ENCODE data around the gene IDH3A.

IDH3A gene

DNA sequence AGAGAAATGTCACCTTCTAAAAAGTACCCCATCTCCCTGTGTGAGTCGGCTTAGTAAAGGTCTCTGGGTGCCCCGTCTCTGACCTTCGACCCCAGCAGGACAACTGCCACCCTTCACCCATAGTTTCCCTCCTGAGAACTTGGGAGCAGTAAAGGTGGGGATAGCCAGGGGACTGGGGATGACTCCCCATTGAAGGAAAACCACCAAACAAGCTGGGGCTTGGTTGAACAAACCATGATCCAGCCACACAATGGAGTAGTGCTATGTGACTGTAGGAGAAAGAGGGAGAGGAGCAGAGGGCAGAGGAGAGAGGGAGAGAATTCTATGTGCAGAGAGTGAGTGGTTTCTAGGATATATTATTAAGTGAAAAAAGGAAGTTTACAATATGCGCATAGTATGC, 33.7 kb downstream of the IDH3A start:
- TF ChIP-seq, protein P1, sequence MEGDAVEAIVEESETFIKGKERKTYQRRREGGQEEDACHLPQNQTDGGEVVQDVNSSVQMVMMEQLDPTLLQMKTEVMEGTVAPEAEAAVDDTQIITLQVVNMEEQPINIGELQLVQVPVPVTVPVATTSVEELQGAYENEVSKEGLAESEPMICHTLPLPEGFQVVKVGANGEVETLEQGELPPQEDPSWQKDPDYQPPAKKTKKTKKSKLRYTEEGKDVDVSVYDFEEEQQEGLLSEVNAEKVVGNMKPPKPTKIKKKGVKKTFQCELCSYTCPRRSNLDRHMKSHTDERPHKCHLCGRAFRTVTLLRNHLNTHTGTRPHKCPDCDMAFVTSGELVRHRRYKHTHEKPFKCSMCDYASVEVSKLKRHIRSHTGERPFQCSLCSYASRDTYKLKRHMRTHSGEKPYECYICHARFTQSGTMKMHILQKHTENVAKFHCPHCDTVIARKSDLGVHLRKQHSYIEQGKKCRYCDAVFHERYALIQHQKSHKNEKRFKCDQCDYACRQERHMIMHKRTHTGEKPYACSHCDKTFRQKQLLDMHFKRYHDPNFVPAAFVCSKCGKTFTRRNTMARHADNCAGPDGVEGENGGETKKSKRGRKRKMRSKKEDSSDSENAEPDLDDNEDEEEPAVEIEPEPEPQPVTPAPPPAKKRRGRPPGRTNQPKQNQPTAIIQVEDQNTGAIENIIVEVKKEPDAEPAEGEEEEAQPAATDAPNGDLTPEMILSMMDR (IDR thresholded peaks at IDR 0.05; ENCODE audit: extremely low read depth, insufficient read depth, missing control alignments), result no peak
- in situ Hi-C loops (cut with MboI; ENCODE audit: low pct_unique_long_range_greater_than_20kb, low sequenced_read_pairs, unreplicated experiment), result no loop called here
- DNase-seq (ENCODE audit: low spot score), result no peak

DNA sequence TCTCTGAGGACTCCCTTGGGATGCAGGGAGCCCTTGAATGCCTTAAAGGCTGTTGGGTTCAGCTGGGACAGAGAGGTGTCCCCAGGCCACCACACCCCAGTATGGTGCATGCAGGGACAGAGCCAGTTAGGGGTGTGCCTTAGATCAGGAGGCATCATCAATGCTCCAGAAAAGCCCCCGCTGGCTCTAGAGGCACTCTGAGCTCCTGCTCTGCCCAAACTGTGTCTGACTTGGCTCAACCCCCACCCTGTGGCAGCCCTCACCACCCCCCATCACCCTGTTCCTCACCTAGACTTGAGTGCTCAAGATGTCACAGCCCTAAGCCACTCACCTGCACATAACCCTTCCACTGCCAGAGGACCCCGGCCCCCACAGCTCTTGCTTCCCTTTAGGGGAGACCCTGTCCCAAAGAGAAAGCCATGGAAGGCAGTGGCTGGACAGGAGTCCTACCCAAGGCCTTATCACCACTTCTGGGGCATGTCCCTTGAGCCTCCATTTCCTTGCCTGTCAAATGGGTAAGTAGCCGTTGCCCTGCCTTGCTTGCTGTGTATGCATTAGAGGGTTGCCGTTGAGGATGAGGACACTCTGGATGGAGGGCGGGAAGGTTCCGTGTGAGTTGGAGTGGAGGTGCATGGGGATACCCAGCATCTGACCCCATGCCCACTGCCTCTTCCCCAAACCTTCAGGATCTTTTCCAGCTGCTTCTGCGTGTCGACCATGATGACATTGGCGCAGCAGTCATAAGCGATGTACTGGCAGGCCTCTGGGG, 43.8 kb downstream of the IDH3A start:
- in situ Hi-C loops (cut with MboI; ENCODE audit: low pct_unique_long_range_greater_than_20kb, low sequenced_read_pairs, unreplicated experiment), result no loop called here
- no peak for DNase-seq (ENCODE audit: low spot score)
- TF ChIP-seq, protein P1 (IDR thresholded peaks at IDR 0.05; ENCODE audit: extremely low read depth, insufficient read depth, missing control alignments), result no peak

DNA sequence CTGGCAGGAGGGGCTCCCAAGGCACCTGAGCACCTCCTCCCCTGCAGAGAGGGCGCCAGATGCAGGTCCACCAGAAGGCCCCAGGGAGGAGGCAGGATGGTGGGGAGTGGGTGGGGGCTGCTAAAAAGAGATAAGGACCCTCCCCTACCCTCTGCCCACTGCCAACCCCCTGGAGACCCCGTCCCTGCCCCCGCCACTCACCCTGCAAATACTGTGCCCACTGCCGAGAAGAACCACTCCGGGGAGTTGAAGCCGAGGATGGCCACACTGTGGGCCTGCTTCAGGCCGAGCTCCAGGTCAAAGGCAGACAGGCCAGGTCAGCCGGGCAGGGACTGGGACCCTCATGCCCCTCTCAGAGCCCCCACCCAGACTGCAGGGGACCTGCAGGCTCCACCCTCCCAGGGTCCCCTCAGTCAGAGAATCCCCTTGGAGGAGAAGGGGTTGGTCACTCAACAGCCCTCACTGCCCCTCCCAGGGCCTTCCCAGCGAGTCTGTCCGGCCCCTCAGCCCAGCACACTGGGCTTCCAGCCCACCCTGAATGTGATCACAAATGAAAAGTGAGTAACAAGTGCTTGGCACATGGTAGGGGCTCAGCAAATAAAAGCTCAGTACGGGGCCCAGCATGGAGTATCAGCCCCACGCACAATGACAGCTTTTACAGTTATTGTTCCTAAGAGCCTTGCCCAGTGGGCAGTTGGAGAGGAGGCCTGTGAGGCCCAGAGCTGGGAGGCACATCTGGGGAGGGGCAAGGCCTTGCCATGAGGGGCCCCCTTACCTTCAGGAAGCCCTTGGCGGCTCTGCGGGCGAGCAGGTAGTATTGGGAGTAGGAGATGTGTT, 44.8 kb downstream of the IDH3A start:
- TF ChIP-seq, protein P1 (IDR thresholded peaks at IDR 0.05; ENCODE audit: extremely low read depth, insufficient read depth, missing control alignments), result no peak
- no peak for DNase-seq (ENCODE audit: low spot score)

DNA sequence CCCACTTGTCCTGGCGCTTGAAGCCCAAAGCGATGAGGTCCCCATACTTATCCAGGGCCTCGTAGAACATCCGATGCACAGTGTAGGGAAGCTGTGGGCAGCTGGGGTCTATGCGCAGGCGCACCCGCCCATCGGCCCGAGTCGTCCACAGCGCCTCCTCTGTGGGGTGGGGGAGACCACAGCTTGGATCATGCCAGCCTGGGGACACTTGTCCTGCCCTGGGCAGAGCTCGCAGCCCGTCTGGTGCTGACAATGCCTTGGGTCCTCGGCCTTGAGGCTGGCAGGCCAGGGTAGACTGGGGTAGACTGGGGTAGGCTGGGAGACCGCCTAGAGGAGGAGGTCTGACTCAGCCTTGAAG, 45.4 kb downstream of the IDH3A start:
- TF ChIP-seq, protein P1 (IDR thresholded peaks at IDR 0.05; ENCODE audit: extremely low read depth, insufficient read depth, missing control alignments), result no peak
- in situ Hi-C loops (cut with MboI; ENCODE audit: low pct_unique_long_range_greater_than_20kb, low sequenced_read_pairs, unreplicated experiment), result no loop called here
- DNase-seq (ENCODE audit: low spot score), result no peak

More for the DNA sequence above, 44.8 kb downstream of the IDH3A start:
- in situ Hi-C loops (cut with MboI; ENCODE audit: low pct_unique_long_range_greater_than_20kb, low sequenced_read_pairs, unreplicated experiment), result no loop called here

DNA sequence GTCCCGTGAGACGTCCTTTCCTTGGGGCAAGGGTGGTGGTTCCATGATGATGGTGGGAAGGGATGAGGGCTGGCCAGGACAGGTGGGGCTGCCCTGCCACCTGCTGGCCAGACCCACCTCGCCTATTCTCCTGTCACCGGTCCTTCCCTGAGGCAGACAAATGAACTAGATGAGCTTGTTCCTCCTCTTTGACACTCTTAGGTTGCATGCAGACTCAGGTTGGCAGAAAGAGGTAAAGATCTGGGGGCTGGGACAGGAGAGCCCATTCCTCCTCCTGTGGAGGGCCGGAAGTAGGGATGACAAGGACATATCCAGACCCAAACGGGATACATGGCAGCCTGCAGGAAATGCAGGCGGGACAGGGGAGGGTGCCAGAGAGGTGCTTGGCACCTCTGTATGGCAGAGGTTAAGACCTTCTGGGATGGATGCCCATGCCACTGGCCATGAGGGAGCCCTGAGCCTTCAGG, 46.6 kb downstream of the IDH3A start:
- in situ Hi-C loops (cut with MboI; ENCODE audit: low pct_unique_long_range_greater_than_20kb, low sequenced_read_pairs, unreplicated experiment), result loop anchor here (5.0 kb wide), 1 partner anchor 63 kb away; the partner anchor contains the start of gene CIB2
- DNase-seq (ENCODE audit: low spot score), result peak; percentile 85
- TF ChIP-seq, protein P1 (IDR thresholded peaks at IDR 0.05; ENCODE audit: extremely low read depth, insufficient read depth, missing control alignments), result peak; percentile 96

DNA sequence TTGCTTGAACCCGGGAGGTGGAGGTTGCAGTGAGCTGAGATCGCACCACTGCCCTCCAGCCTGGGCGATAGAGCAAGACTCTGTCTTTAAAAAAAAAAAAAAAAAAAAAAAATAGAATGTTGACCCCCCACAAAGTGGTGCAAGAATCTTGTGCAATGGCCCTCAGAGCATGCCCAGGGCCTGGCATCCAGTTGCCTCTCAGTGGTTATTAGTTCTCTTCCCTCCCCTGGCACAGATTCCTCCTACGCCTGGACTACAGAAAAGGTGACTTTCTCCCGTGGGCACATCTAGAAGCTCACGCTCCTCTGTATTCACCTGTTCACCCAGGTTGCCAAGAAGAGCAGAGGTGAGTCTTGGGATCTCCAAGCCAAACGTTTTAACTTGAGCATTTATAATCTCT, 48.5 kb downstream of the IDH3A start:
- in situ Hi-C loops (cut with MboI; ENCODE audit: low pct_unique_long_range_greater_than_20kb, low sequenced_read_pairs, unreplicated experiment), result loop anchor here (5.0 kb wide), 1 partner anchor 65 kb away; the partner anchor contains the start of gene CIB2
- DNase-seq (ENCODE audit: low spot score), result no peak
- TF ChIP-seq, protein P1 (IDR thresholded peaks at IDR 0.05; ENCODE audit: extremely low read depth, insufficient read depth, missing control alignments), result no peak
